Lung (tissue), 12 donors: ENCODE measurements around the gene SYNE1. TPM values are rescaled to one million over a fixed set of nuclear protein-coding genes. Genes with fewer than 3 reads are reported as not detected.
A peak's percentile ranks its signal among the peaks of the same experiment; 100 is the strongest.

Experiments
- ATAC-seq: fragments of 200-7000 bp; cut with Tn5 transposase; one replicate; pipeline ENCODE4 v1.9.1; 2020; ENCODE audit warnings: moderate number of reproducible peaks; ENCODE audit not compliant: insufficient read depth, low FRiP score
- DNase-seq, 3 donors: peaks; one replicate each; pipeline ENCODE4 v3.0.0-alpha.2; 2013 to 2017
- H3K27ac ChIP-seq, 2 donors: one replicate each; pipeline ENCODE4 v1.5.1; 2013; ENCODE audit warnings: mild to moderate bottlenecking in 2 of 2, moderate library complexity in 2 of 2, control low read depth in 1 of 2, inconsistent platforms in 1 of 2, low read depth in 1 of 2, low read length in 1 of 2
- H3K27me3 ChIP-seq, 3 donors: one replicate each; pipeline ENCODE4 v1.5.1; 2013; ENCODE audit warnings: low read length in 2 of 3; ENCODE audit not compliant: control insufficient read depth in 3 of 3, insufficient read depth in 3 of 3
- H3K36me3 ChIP-seq, 4 donors: one replicate each; pipeline ENCODE4 v1.5.1; 2013; ENCODE audit warnings: low read length in 4 of 4, mild to moderate bottlenecking in 1 of 4, moderate library complexity in 1 of 4; ENCODE audit not compliant: control insufficient read depth in 4 of 4, insufficient read depth in 4 of 4
- H3K4me1 ChIP-seq, 5 donors: one replicate each; pipeline ENCODE4 v1.5.1; 2013; ENCODE audit warnings: low read length in 5 of 5, mild to moderate bottlenecking in 2 of 5, moderate library complexity in 1 of 5; ENCODE audit not compliant: control insufficient read depth in 5 of 5, insufficient read depth in 5 of 5
- H3K4me3 ChIP-seq: one replicate; pipeline ENCODE4 v1.5.1; 2013; ENCODE audit warnings: mild to moderate bottlenecking, control low read depth, moderate library complexity
- H3K9ac ChIP-seq, 2 donors: one replicate each; pipeline ENCODE4 v1.5.1; 2013; ENCODE audit warnings: low read length in 2 of 2, control low read depth in 1 of 2; ENCODE audit not compliant: insufficient read depth in 1 of 2
- H3K9me3 ChIP-seq, 4 donors: one replicate each; pipeline ENCODE4 v1.5.1; 2013; ENCODE audit warnings: low read length in 3 of 4, mild to moderate bottlenecking in 1 of 4, moderate library complexity in 1 of 4; ENCODE audit not compliant: control insufficient read depth in 4 of 4, insufficient read depth in 3 of 4
- CTCF ChIP-seq: IDR thresholded peaks from 2 replicates; pipeline ENCODE4 v1.5.1; 2012; ENCODE audit warnings: mild to moderate bottlenecking; ENCODE audit errors: control extremely low read depth, extremely low read depth
- WGBS, 2 donors: extraction: QIAGEN DNeasy Blood & Tissue Kit; methylation state at CpG; one replicate each; pipeline ENCODE4 v1.1.7; 2013; 5-methylcytosine and 5-hydroxymethylcytosine counted together
- polyA plus RNA-seq, 2 donors: library from polyadenylated mRNA; stranded (reverse); fragments of 200-250 nt; gene quantifications; one replicate each; pipeline ENCODE4 v1.2.1, GENCODE V29; 2013
- total RNA-seq, 2 donors: library from RNA; depleted of rRNA in 1 of 2; stranded (reverse); fragments of >200 nt in 1 of 2; gene quantifications; one replicate each; pipeline ENCODE4 v1.2.1, GENCODE V29; 2014 to 2021
- donor health status: control.
- donor health status: control.
- donor health status: Bipolar disorder and iron deficiency.
- donor health status: healthy.
- donor health status: DM: yes; HTN: yes; CAD: no.

Gene SYNE1
- total and polyA plus RNA-seq, 4 donors = 26.4 to 352 (median 131) TPM

- Histone ChIP-seq H3K9ac (no peak overlapping the region), H3K4me3 (no peak overlapping the region), H3K27me3 (no peaks in the 10 kb centered on the region), H3K27ac (peak overlapping the region in 1 of 2 donors; percentile 82), H3K9me3 (no peaks in the 10 kb centered on the region), H3K4me1 (peaks cover 0 to 12% (median 0%) of the 10 kb centered on the region in 5 donors), H3K36me3 (peaks cover 8 to 21% (median 14%) of the 10 kb centered on the region in 4 donors)
- ATAC-seq (no peak), DNase-seq (no peak)
- no peak for TF ChIP-seq CTCF
- WGBS, 2 donors = 85 to 93% methylated on average over 13 of the region's 13 CpGs
Observed at GRCh38 chr6:152170702-152171667, 466.2 kb downstream of the SYNE1 start.

- no peak for DNase-seq
- Histone ChIP-seq H3K9ac (no peak overlapping the region), H3K27me3 (no peaks in the 10 kb centered on the region), H3K27ac (peak overlapping the region in 1 of 2 donors; percentile 41), H3K36me3 (peaks cover 7 to 26% (median 15%) of the 10 kb centered on the region in 4 donors), H3K4me3 (no peak overlapping the region), H3K4me1 (peaks cover 0 to 13% (median 0%) of the 10 kb centered on the region in 5 donors), H3K9me3 (no peaks in the 10 kb centered on the region)
- WGBS, 2 donors = 90 to 95% methylated on average over 4 of the region's 4 CpGs
- ATAC-seq = no peak
- TF ChIP-seq CTCF = no peak
Observed at GRCh38 chr6:152170313-152170701, 466.9 kb downstream of the SYNE1 start.

- no peak overlapping the region for H3K4me3 ChIP-seq
- ATAC-seq (no peak), DNase-seq (no peak)
- H3K9me3 ChIP-seq = no peaks in the 10 kb centered on the region
- H3K36me3 ChIP-seq = peaks cover 7 to 19% (median 9%) of the 10 kb centered on the region in 4 donors
- peak overlapping the region in 1 of 2 donors; percentile 84 for H3K27ac ChIP-seq
- WGBS, 2 donors = 88 to 93% methylated on average over 13 of the region's 13 CpGs
- no peaks in the 10 kb centered on the region for H3K27me3 ChIP-seq
- peaks cover 0 to 14% (median 0%) of the 10 kb centered on the region in 5 donors for H3K4me1 ChIP-seq
- TF ChIP-seq CTCF = no peak
- H3K9ac ChIP-seq = no peak overlapping the region
Observed at GRCh38 chr6:152167641-152168603, 469.2 kb downstream of the SYNE1 start.
